ENCODE results near the gene TMED3.
A peak's percentile ranks its signal among the peaks of the same experiment; 100 is the strongest.

TMED3 gene

DNA sequence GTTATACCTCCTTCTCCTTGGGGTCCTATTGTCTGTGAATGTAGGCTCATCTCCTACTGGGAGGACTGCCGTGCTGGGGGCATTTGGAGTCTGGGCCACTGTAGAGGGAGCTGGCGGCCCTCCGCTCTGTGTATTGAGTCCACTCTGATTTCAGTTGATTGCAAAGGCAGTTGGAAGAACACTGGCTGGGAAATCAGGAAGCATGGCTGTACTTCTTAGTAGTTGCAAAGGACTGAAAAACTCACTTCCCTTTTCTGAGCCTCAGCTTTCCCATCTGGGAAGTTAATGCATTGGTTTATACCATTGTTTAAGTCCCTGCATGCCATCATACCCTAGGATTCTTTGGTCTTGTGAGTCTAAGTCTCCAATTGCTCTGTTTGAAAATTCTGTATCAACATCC, 46.7 kb downstream of the TMED3 start:
- H3K36me3 ChIP-seq (ENCODE audit: control insufficient read depth, insufficient read depth, low read length, severe bottlenecking), result no peaks in the 10 kb centered on the region
- H3K4me3 ChIP-seq (ENCODE audit: low read length), result no peak overlapping the region
- H3K9ac ChIP-seq (ENCODE audit: low read length), result no peak overlapping the region
- H3K4me1 ChIP-seq (ENCODE audit: control insufficient read depth, insufficient read depth, low read length), result no peaks in the 10 kb centered on the region
- H3K27me3 ChIP-seq (replicated peaks; ENCODE audit: control insufficient read depth, insufficient read depth, low read length), result no peaks in the 10 kb centered on the region
- DNase-seq (ENCODE audit: low read depth), result no peak
- H3K9me3 ChIP-seq (ENCODE audit: control insufficient read depth, low read length), result no peaks in the 10 kb centered on the region

DNA sequence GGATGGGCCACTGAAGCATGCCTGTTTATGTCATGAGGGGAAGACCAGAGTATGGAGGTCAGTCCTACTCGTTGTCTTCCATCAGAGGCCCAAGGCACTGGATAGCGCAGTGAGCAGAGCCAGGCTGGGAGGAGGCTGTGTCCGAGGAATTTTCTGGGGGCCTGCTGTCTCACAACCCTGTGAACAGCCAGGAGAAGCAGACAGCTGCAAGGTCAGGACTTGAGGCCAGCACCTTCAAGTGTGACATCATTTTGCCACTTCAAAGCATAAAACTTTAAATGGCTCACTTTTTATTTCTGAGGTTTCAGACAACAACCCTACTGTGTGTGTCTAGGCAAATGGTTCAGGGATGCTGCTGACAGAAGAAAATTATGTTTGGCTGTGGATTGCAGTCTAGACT, 47.2 kb downstream of the TMED3 start:
- no peak overlapping the region for H3K4me3 ChIP-seq (ENCODE audit: low read length)
- H3K4me1 ChIP-seq (ENCODE audit: control insufficient read depth, insufficient read depth, low read length), result no peaks in the 10 kb centered on the region
- no peak overlapping the region for H3K9ac ChIP-seq (ENCODE audit: low read length)
- no peak for DNase-seq (ENCODE audit: low read depth)
- H3K27me3 ChIP-seq (replicated peaks; ENCODE audit: control insufficient read depth, insufficient read depth, low read length), result no peaks in the 10 kb centered on the region
- H3K9me3 ChIP-seq (ENCODE audit: control insufficient read depth, low read length), result no peaks in the 10 kb centered on the region
- no peaks in the 10 kb centered on the region for H3K36me3 ChIP-seq (ENCODE audit: control insufficient read depth, insufficient read depth, low read length, severe bottlenecking)

GRCh38 chr15:79364571-79365240, 53.8 kb downstream of the TMED3 start:
- no peaks in the 10 kb centered on the region for H3K4me1 ChIP-seq (ENCODE audit: control insufficient read depth, insufficient read depth, low read length)
- no peaks in the 10 kb centered on the region for H3K36me3 ChIP-seq (ENCODE audit: control insufficient read depth, insufficient read depth, low read length, severe bottlenecking)
- no peak for DNase-seq (ENCODE audit: low read depth)
- H3K9ac ChIP-seq (ENCODE audit: low read length), result no peak overlapping the region
- no peaks in the 10 kb centered on the region for H3K9me3 ChIP-seq (ENCODE audit: control insufficient read depth, low read length)
- H3K27me3 ChIP-seq (replicated peaks; ENCODE audit: control insufficient read depth, insufficient read depth, low read length), result no peaks in the 10 kb centered on the region
- H3K4me3 ChIP-seq (ENCODE audit: low read length), result no peak overlapping the region

GRCh38 chr15:79365765-79366164, 54.9 kb downstream of the TMED3 start:
- Histone ChIP-seq H3K4me1 (ENCODE audit: control insufficient read depth, insufficient read depth, low read length) (peaks cover 4% of the 10 kb centered on the region), H3K36me3 (ENCODE audit: control insufficient read depth, insufficient read depth, low read length, severe bottlenecking) (no peaks in the 10 kb centered on the region), H3K4me3 (ENCODE audit: low read length) (no peak overlapping the region), H3K9me3 (ENCODE audit: control insufficient read depth, low read length) (no peaks in the 10 kb centered on the region), H3K27me3 (replicated peaks; ENCODE audit: control insufficient read depth, insufficient read depth, low read length) (no peaks in the 10 kb centered on the region), H3K9ac (ENCODE audit: low read length) (no peak overlapping the region)
- no peak for DNase-seq (ENCODE audit: low read depth)

- no peaks in the 10 kb centered on the region for H3K36me3 ChIP-seq (ENCODE audit: control insufficient read depth, insufficient read depth, low read length, severe bottlenecking)
- H3K9me3 ChIP-seq (ENCODE audit: control insufficient read depth, low read length), result no peaks in the 10 kb centered on the region
- H3K4me1 ChIP-seq (ENCODE audit: control insufficient read depth, insufficient read depth, low read length), result peaks cover 8% of the 10 kb centered on the region
- no peak overlapping the region for H3K9ac ChIP-seq (ENCODE audit: low read length)
- no peak overlapping the region for H3K4me3 ChIP-seq (ENCODE audit: low read length)
- DNase-seq (ENCODE audit: low read depth), result no peak
- H3K27me3 ChIP-seq (replicated peaks; ENCODE audit: control insufficient read depth, insufficient read depth, low read length), result no peaks in the 10 kb centered on the region
Measured at GRCh38 chr15:79366691-79367090, 55.8 kb downstream of the TMED3 start.

- Histone ChIP-seq H3K9me3 (ENCODE audit: control insufficient read depth, low read length) (no peaks in the 10 kb centered on the region), H3K36me3 (ENCODE audit: control insufficient read depth, insufficient read depth, low read length, severe bottlenecking) (no peaks in the 10 kb centered on the region), H3K4me3 (ENCODE audit: low read length) (no peak overlapping the region), H3K9ac (ENCODE audit: low read length) (no peak overlapping the region), H3K4me1 (ENCODE audit: control insufficient read depth, insufficient read depth, low read length) (peaks cover 8% of the 10 kb centered on the region), H3K27me3 (replicated peaks; ENCODE audit: control insufficient read depth, insufficient read depth, low read length) (no peaks in the 10 kb centered on the region)
- DNase-seq (ENCODE audit: low read depth), result peak; percentile 31
Measured at GRCh38 chr15:79370716-79371115, 59.8 kb downstream of the TMED3 start.

- Histone ChIP-seq H3K9ac (ENCODE audit: low read length) (no peak overlapping the region), H3K4me1 (ENCODE audit: control insufficient read depth, insufficient read depth, low read length) (peaks cover 8% of the 10 kb centered on the region), H3K27me3 (replicated peaks; ENCODE audit: control insufficient read depth, insufficient read depth, low read length) (no peaks in the 10 kb centered on the region), H3K4me3 (ENCODE audit: low read length) (no peak overlapping the region), H3K9me3 (ENCODE audit: control insufficient read depth, low read length) (no peaks in the 10 kb centered on the region), H3K36me3 (ENCODE audit: control insufficient read depth, insufficient read depth, low read length, severe bottlenecking) (no peaks in the 10 kb centered on the region)
- no peak for DNase-seq (ENCODE audit: low read depth)
Measured at GRCh38 chr15:79371591-79371990, 60.7 kb downstream of the TMED3 start.

DNA sequence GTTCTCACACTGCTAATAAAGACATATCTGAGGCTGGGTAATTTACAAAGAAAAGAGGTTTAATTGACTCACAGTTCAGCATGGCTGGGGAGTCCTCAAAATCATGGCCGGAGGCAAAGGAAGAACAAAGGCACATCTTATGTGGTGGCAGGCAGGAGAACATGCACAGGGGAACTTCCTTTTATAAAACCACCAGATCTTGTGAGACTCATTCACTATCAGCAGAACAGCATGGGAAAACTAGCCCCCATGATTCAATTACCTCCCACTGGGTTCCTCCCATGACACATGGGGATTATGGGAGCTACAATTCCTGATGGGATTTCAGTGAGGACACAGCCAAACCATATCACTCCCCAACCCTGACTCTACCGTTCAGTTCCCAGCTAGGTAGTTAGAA, 61.5 kb downstream of the TMED3 start:
- no peak for DNase-seq (ENCODE audit: low read depth)
- no peak overlapping the region for H3K9ac ChIP-seq (ENCODE audit: low read length)
- H3K4me3 ChIP-seq (ENCODE audit: low read length), result no peak overlapping the region

More for the DNA sequence above, 61.5 kb downstream of the TMED3 start:
- Histone ChIP-seq H3K36me3 (ENCODE audit: control insufficient read depth, insufficient read depth, low read length, severe bottlenecking) (no peaks in the 10 kb centered on the region), H3K4me1 (ENCODE audit: control insufficient read depth, insufficient read depth, low read length) (peaks cover 8% of the 10 kb centered on the region), H3K27me3 (replicated peaks; ENCODE audit: control insufficient read depth, insufficient read depth, low read length) (no peaks in the 10 kb centered on the region), H3K9me3 (ENCODE audit: control insufficient read depth, low read length) (no peaks in the 10 kb centered on the region)
